A673 (cell line): ENCODE data around the gene SCML2. TPM values are rescaled to one million over a fixed set of nuclear protein-coding genes. Genes with fewer than 3 reads are reported as not detected.
A peak's percentile ranks its signal among the peaks of the same experiment; 100 is the strongest.

Source experiments
- Bru-seq: library from RNA; stranded (reverse); fragments of 400-500 nt; gene quantifications from one replicate; lab custom pipeline; 2021; lab: Mats Ljungman, UMichigan
- BruChase-seq, 2 experiments: library from RNA; stranded (reverse); fragments of 400-500 nt; gene quantifications; one replicate each; lab custom pipeline; 2021; lab: Mats Ljungman, UMichigan
- BruUV-seq: library from RNA; stranded (reverse); fragments of 400-500 nt; replicated peaks from 2 replicates; lab custom pipeline; 2021; lab: Mats Ljungman, UMichigan
- CTCF ChIA-PET: fragments of 300-600 bp; sonication (Branson Sonifier 250); formaldehyde crosslinking; loops from one replicate; lab custom pipeline; 2022; ENCODE audit warnings: antibody characterized with exemption; lab: Charles Lee
- POLR2A ChIA-PET: fragments of 300-600 bp; sonication (Branson Sonifier 250); formaldehyde crosslinking; loops from one replicate; lab custom pipeline; 2022; ENCODE audit warnings: antibody characterized with exemption; ENCODE audit not compliant: low non-redundant PET; lab: Charles Lee
- DNase-seq: peaks from one replicate; pipeline ENCODE4 v3.0.0-alpha.2; 2015; ENCODE audit warnings: low spot score
- H3K27ac ChIP-seq: fragments of 200-600 bp; sonication (generic); 2 replicates; pipeline ENCODE4 v1.5.1; 2016; ENCODE audit warnings: mixed run types, low read depth, mild to moderate bottlenecking, mixed read lengths, antibody characterized with exemption, low read length; ENCODE audit not compliant: poor library complexity, severe bottlenecking
- H3K27me3 ChIP-seq: fragments of 200-600 bp; sonication (generic); replicated peaks from 2 replicates; pipeline ENCODE4 v1.6.1; 2017; ENCODE audit warnings: mixed run types, low read depth, mild to moderate bottlenecking, mixed read lengths, antibody characterized with exemption, low read length; ENCODE audit not compliant: insufficient read depth, poor library complexity
- H3K36me3 ChIP-seq: fragments of 200-600 bp; sonication (generic); 2 replicates; pipeline ENCODE4 v1.6.1; 2016; ENCODE audit warnings: mixed run types, mild to moderate bottlenecking, mixed read lengths, antibody characterized with exemption, low read length; ENCODE audit not compliant: insufficient read depth, poor library complexity, severe bottlenecking
- H3K4me1 ChIP-seq: fragments of 200-600 bp; sonication (generic); 2 replicates; pipeline ENCODE4 v1.6.1; 2017; ENCODE audit warnings: mixed run types, mild to moderate bottlenecking, mixed read lengths, antibody characterized with exemption, low read length; ENCODE audit not compliant: insufficient read depth, poor library complexity, severe bottlenecking
- H3K4me3 ChIP-seq: fragments of 200-600 bp; sonication (generic); 2 replicates; pipeline ENCODE4 v1.5.1; 2016; ENCODE audit warnings: low read depth, mixed run types, mild to moderate bottlenecking, mixed read lengths, low read length; ENCODE audit not compliant: poor library complexity, severe bottlenecking
- H3K9me3 ChIP-seq: fragments of 200-600 bp; sonication (generic); 2 replicates; pipeline ENCODE4 v1.6.1; 2016; ENCODE audit warnings: mixed run types, low read depth, mild to moderate bottlenecking, mixed read lengths, antibody characterized with exemption, low read length; ENCODE audit not compliant: poor library complexity, severe bottlenecking
- EZH2 ChIP-seq: fragments of 200-600 bp; sonication (generic); IDR thresholded peaks from 2 replicates; pipeline ENCODE4 v1.6.1; 2017; ENCODE audit warnings: borderline replicate concordance, low read depth, mild to moderate bottlenecking, mixed read lengths, antibody characterized with exemption, low read length; ENCODE audit not compliant: poor library complexity, severe bottlenecking
- intact Hi-C: fragments of 100-400 bp; cut with micrococcal nuclease; formaldehyde crosslinking; loops from one replicate; pipeline ENCODE4 v1.10.0; 2022; ENCODE audit not compliant: unreplicated experiment
- long read RNA-seq: library from polyadenylated mRNA; stranded (forward); transcript quantifications from one replicate; pipeline ENCODE4 v2.0.0, GENCODE V29; 2022
- total RNA-seq: library from RNA; stranded (reverse); gene quantifications from 2 replicates; pipeline ENCODE4 v1.2.3, GENCODE V29; 2021
- TF ChIP-seq, protein P1 (sequence below): fragments of 300-800, 200-600 bp; sonication (generic); conservative IDR thresholded peaks from 2 replicates; pipeline ENCODE4 v1.5.1; 2017; ENCODE audit warnings: low read depth, mild to moderate bottlenecking, antibody characterized with exemption, low read length, moderate library complexity, mixed read lengths

SCML2 gene
- 13.9 and 14.6 TPM in 2 replicates for total RNA-seq
- percentile 75 among the genes with signal in this experiment for Bru-seq, nascent RNA
- percentile 69 among the genes with signal in this experiment for BruChase-seq, experiment 1, labeled RNA remaining after a 2-hour chase
- percentile 70 among the genes with signal in this experiment for BruChase-seq, experiment 2, labeled RNA remaining after a 6-hour chase
- long read RNA-seq, full-length matches to known transcripts = 20 of 45 reads
- long read RNA-seq, partial matches to known transcripts = 6 of 45 reads
- long read RNA-seq, other reads (novel, unspliced or antisense) = 19 of 45 reads

DNA sequence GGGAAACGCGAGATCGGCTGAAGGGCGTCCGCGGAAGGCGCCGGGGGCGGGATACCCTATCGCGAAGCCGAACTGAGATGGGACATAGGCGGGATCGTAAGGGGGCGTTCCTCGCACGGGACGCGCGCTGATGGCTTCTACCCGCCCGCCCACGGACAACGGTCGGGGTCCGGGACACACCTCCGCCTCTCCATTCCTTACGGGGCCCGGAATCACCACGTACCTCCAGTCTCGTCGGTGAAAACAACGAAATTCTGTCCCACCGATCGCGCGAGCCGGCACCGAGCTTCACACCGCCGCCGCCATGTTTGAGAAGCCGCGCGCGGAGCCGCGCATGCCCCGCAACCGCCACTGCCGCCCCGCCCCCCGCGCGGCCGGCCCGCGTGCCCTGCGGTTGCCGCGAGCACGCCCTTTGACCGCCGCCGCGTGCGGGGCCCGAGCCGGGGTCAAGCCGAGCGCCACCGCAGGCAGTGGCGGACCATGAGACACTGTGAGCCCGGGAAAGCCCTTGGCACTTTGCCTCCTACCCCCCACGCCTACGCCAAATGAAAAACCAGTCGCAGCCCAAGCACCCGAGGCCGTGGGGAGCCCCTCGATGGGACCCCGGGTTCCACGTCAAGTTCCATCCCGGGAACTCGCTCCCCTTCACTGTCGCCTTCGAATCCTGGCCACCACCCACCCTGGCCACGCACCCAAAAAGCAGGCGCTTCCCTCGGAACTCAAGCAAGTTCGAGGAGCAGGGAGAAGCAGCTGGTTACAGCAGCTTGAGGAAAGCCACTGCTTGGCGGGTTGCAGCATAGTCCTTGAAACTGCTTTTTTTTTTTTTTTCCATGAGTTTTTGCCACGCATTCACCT, at the start of gene SCML2:
Gene SCML2, minus strand, starts transcription at position 320 of the 855 bp plus-strand sequence. CDS start 20,617 bp downstream, outside the sequence.
- peaks cover 4% of the 10 kb centered on the region for H3K27me3 ChIP-seq
- peaks cover 13% of the 10 kb centered on the region for H3K4me1 ChIP-seq
- H3K9me3 ChIP-seq = no peaks in the 10 kb centered on the region
- no TSS peak for BruUV-seq
- DNase-seq = peak; percentile 55
- H3K27ac ChIP-seq = peak within 1 kb of the TSS; percentile 50
- H3K4me3 ChIP-seq = peak within 1 kb of the TSS; percentile 61
- intact Hi-C loops = no loop called here
- TF ChIP-seq EZH2 = no peak
- TF ChIP-seq, protein P1, sequence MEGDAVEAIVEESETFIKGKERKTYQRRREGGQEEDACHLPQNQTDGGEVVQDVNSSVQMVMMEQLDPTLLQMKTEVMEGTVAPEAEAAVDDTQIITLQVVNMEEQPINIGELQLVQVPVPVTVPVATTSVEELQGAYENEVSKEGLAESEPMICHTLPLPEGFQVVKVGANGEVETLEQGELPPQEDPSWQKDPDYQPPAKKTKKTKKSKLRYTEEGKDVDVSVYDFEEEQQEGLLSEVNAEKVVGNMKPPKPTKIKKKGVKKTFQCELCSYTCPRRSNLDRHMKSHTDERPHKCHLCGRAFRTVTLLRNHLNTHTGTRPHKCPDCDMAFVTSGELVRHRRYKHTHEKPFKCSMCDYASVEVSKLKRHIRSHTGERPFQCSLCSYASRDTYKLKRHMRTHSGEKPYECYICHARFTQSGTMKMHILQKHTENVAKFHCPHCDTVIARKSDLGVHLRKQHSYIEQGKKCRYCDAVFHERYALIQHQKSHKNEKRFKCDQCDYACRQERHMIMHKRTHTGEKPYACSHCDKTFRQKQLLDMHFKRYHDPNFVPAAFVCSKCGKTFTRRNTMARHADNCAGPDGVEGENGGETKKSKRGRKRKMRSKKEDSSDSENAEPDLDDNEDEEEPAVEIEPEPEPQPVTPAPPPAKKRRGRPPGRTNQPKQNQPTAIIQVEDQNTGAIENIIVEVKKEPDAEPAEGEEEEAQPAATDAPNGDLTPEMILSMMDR = no peak
- CTCF ChIA-PET = interaction anchor here (0.5 to 0.7 kb wide), 2 partner anchors 396 to 979 kb away, joined by 6 to 8 read pairs; no protein-coding TSS in a partner anchor
- POLR2A ChIA-PET = no interaction called here
- no peaks in the 10 kb centered on the region for H3K36me3 ChIP-seq

DNA sequence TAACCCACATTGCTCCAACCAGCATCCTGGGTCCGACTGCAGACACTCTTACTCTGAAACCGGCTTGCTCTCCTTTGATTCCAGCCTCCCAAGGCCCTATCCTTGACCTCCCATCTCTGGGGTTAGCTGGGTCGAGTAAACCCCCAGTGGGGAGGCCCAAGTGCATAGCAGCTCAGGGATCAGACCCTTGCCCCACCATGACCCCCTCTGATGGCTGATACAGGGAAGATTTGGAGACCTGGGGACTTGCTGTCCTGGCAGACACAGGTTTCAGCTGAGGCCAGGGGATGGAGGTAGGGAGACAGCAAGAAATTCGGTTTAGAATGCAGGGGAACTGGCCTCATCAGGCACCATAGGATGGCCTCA, 47.3 kb upstream of the SCML2 start:
- Histone ChIP-seq H3K27ac (no peak overlapping the region), H3K27me3 (no peaks in the 10 kb centered on the region), H3K4me3 (no peak overlapping the region), H3K36me3 (no peaks in the 10 kb centered on the region), H3K4me1 (no peaks in the 10 kb centered on the region), H3K9me3 (no peaks in the 10 kb centered on the region)
- no TSS peak for BruUV-seq
- TF ChIP-seq, protein P1 = no peak
- no peak for TF ChIP-seq EZH2
- DNase-seq = no peak
- POLR2A ChIA-PET = no interaction called here
- CTCF ChIA-PET = no interaction called here
- intact Hi-C loops = no loop called here

DNA sequence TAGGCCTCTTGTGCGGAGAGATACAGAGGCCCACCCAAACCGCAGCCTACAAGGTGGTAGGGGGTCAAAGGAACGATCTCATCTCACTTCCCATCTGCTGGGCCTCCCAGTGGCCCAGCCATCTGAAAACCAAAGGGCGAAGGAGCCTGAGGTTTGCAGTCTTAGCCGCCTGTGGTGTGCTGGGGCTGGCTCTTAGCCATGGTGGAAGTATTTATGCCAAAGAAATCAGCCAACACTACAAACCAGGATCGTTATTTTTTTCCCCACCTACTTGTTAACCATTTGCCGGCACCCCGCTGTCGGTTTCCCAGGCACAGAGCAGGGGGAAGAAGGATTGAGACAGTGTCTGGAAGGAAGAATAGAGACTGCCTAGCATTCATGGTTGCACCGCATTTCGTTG, 40.0 kb upstream of the SCML2 start:
- intact Hi-C loops = loop anchor here (5.0 to 10.0 kb wide), 5 partner anchors 280 to 783 kb away; partner anchors contain the start of gene RS1
- CTCF ChIA-PET = interaction anchor here (1.0 kb wide), 1 partner anchor 940 kb away, joined by 13 read pairs; no protein-coding TSS in a partner anchor
- no peak for TF ChIP-seq EZH2
- TF ChIP-seq, protein P1 = no peak
- no peaks in the 10 kb centered on the region for H3K36me3 ChIP-seq
- peaks cover 4% of the 10 kb centered on the region for H3K4me1 ChIP-seq
- DNase-seq = peak; percentile 27
- H3K27me3 ChIP-seq = no peaks in the 10 kb centered on the region
- no peak overlapping the region for H3K27ac ChIP-seq
- H3K9me3 ChIP-seq = no peaks in the 10 kb centered on the region
- POLR2A ChIA-PET = no interaction called here
- BruUV-seq = no TSS peak
- no peak overlapping the region for H3K4me3 ChIP-seq
